ENCODE data around the gene YBX2.
"Not testable (repeated sequence)": the region's sequence is repeated elsewhere in the genome, so short reads cannot be mapped to it uniquely, and the experiment has no call there.

The YBX2 gene

GRCh38 chr17:7258731-7259554 lies 35.5 kb downstream of the YBX2 start:
- Histone ChIP-seq H3K9ac (ENCODE audit: low read depth, low read length) (no peak overlapping the region), H3K9me3 (ENCODE audit: control insufficient read depth, insufficient read depth, low read length) (no peaks in the 10 kb centered on the region), H3K4me1 (ENCODE audit: insufficient read depth, low read length) (peaks cover 3% of the 10 kb centered on the region; the same call in 1 of the 2 replicates), H3K36me3 (ENCODE audit: insufficient read depth, low read length) (peaks cover 23% of the 10 kb centered on the region)

- Histone ChIP-seq H3K9me3 (ENCODE audit: control insufficient read depth, insufficient read depth, low read length) (no peaks in the 10 kb centered on the region), H3K4me1 (ENCODE audit: insufficient read depth, low read length) (no peaks in the 10 kb centered on the region), H3K36me3 (ENCODE audit: insufficient read depth, low read length) (peaks cover 23% of the 10 kb centered on the region), H3K9ac (ENCODE audit: low read depth, low read length) (no peak overlapping the region)
Observed at GRCh38 chr17:7256766-7257456, 37.5 kb downstream of the YBX2 start.

DNA sequence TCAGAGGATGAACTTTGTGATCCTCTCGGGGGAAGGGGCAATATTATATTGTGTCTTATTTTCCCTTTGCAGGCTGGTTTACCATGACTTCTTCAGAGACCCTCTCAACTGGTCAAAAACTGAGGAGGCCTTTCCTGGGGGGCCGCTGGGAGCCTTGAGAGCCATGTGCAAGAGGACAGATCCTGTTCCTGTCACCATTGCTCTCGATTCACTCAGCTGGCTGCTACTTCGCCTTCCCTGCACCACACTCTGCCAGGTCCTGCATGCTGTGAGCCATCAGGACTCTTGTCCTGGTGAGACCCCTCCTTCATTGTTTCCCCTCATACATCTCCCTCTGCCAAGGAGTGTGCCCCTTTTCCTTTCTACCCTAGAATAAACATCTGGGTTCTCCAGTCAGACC lies 39.9 kb downstream of the YBX2 start:
- Histone ChIP-seq H3K9ac (ENCODE audit: low read depth, low read length) (no peak overlapping the region), H3K36me3 (ENCODE audit: insufficient read depth, low read length) (peaks cover 23% of the 10 kb centered on the region), H3K9me3 (ENCODE audit: control insufficient read depth, insufficient read depth, low read length) (no peaks in the 10 kb centered on the region), H3K4me1 (ENCODE audit: insufficient read depth, low read length) (no peaks in the 10 kb centered on the region)

- H3K9ac ChIP-seq (ENCODE audit: low read depth, low read length), result peak overlapping the region; percentile 99
- H3K9me3 ChIP-seq (ENCODE audit: control insufficient read depth, insufficient read depth, low read length), result no peaks in the 10 kb centered on the region
- peaks cover 16% of the 10 kb centered on the region for H3K36me3 ChIP-seq (ENCODE audit: insufficient read depth, low read length)
- H3K4me1 ChIP-seq (ENCODE audit: insufficient read depth, low read length), result no peaks in the 10 kb centered on the region
Observed at GRCh38 chr17:7253082-7253481, 41.4 kb downstream of the YBX2 start.

DNA sequence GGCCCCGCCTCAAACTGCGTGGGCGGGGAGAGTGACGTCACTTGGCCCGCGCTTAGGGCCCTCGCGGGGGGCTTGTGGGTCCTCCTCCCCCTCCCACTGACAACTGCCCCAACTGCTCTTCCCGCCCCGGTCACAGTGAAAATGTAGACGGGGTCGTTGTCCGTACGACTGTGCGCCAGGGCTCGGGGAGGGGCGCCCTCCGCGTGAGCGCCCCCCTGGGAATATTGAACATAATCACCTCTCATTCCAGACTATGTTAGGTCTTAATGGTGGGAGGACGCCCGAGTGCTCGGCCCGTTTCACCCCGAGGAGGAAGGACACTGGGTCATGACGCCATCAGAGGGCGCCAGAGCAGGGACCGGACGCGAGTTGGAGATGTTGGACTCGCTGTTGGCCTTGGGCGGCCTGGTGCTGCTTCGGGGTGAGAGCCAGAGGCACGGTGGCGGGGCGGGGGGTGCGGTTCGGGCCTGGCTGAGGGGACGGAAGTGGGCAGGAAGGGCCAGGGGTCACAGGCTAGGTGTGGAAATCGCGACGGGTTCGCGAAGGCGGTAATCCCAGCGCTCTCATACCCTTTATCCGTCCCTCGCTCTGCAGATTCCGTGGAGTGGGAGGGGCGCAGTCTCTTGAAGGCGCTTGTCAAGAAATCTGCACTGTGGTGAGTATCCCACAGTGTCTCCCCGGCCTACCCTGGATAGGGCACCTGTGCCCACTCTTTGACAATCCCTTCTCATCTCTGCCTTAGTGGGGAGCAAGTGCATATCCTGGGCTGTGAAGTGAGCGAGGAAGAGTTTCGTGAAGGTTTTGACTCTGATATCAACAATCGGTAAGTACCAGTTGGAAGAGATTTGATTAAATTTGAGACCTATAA lies 42.0 kb downstream of the YBX2 start, which contains the start of gene ELP5:
Gene ELP5, plus strand, starts transcription at position 40 of the 868 bp plus-strand sequence. Its CDS starts 336 bp downstream, at position 376.
- H3K9ac ChIP-seq (ENCODE audit: low read depth, low read length), result peak within 1 kb of the TSS; percentile 99
- H3K9me3 ChIP-seq (ENCODE audit: control insufficient read depth, insufficient read depth, low read length), result no peaks in the 10 kb centered on the region
- H3K4me1 ChIP-seq (ENCODE audit: insufficient read depth, low read length), result no peaks in the 10 kb centered on the region
- peaks cover 14% of the 10 kb centered on the region for H3K36me3 ChIP-seq (ENCODE audit: insufficient read depth, low read length)

DNA sequence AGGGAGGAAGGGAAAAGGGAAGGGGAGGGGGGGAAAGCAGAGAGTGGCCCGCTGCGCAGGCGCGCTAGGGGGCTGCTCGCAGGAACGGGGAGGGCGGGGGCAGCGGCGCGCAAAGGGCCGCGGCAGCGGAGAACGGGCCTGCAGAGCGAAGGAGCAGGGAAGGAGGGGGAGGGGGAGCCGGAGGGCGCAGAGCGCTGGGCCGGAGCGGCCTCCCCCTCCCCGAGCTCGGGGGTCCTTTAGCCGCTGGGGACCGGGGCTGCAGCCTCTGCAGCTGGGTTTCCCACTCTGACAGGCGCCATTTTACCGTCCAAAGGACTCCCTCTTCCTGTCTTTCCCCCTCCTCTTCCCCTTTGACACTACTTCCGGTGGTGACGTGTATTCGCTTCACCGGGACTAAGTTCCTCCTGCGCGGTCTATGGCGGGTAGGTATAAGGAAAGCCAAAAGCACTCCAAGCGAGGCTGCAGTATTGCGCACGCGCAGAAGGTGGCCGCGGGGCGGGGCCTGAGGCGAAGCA lies 42.7 kb downstream of the YBX2 start, which contains the start of gene CTDNEP1:
Gene CTDNEP1, minus strand, starts transcription at position 74 of the 515 bp plus-strand sequence. CDS start 438 bp downstream, outside the sequence.
- peaks cover 10% of the 10 kb centered on the region for H3K36me3 ChIP-seq (ENCODE audit: insufficient read depth, low read length)
- H3K4me1 ChIP-seq (ENCODE audit: insufficient read depth, low read length), result no peaks in the 10 kb centered on the region
- no peaks in the 10 kb centered on the region for H3K9me3 ChIP-seq (ENCODE audit: control insufficient read depth, insufficient read depth, low read length)
- peak within 1 kb of the TSS; percentile 99 for H3K9ac ChIP-seq (ENCODE audit: low read depth, low read length)

DNA sequence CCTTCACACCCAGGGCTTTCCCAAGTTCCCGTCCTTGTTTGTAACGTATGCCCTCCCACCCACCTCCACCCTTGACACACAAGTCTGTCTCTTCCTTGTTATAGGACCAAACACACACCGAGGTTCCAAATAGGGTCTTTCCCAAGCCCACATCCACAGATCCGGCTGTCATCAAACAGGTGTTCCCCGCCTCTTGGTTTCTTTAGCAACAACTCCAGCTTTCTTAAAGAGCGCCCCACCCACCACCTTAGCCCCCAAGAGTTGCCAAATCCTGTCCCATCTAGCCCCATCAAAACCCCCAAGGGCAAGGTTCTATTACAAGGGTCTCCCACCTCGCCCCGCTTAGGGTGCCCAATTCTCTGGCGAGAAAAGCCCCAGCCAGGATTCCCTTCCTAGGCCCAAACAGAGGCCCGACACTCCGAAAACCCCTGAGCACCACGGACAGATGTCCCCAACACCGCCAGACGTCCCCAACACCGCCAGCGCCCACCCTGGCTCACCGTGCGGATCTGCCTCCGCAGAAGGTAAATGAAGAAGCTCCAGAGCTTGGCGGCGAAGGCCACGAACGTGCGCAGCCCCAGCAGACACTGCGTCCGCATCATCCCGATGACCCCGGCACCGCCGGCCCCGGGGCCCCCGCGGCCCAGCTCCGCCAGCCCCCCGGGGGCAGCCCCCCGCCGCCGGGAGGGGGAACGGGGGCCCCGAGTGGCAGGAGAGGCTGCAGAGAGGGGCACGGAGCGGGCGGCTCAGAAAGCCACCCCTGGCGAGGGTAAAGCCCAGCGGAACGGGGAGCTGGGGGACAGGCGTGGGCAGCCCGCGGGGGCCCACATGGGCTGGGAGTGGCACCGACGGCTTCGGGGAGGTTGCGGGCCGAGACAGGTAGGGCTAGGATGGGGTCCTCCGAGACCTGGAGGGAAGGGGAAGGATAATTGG lies 43.5 kb downstream of the YBX2 start:
- Histone ChIP-seq H3K9ac (ENCODE audit: low read depth, low read length) (peak overlapping the region; percentile 99), H3K36me3 (ENCODE audit: insufficient read depth, low read length) (peaks cover 10% of the 10 kb centered on the region), H3K4me1 (ENCODE audit: insufficient read depth, low read length) (no peaks in the 10 kb centered on the region), H3K9me3 (ENCODE audit: control insufficient read depth, insufficient read depth, low read length) (no peaks in the 10 kb centered on the region)

DNA sequence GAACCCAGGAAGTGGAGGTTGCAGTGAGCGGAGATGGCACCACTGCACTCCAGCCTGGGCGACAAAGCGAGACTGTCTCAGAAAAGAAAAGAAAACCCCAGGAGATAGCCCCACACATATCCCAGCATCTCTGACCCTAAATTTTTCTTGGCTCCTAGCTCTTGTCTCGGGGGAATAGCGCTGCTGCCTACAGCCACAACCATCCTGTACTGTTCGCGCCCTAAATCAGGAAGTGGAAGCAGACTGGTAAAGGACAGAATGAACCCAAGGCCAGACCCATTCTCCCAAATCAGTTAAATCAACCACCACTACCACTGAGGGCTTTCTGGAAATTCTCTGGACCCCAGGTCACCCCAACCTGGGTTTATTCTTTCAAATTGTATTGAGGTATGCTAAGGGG lies 44.6 kb downstream of the YBX2 start:
- Histone ChIP-seq H3K9me3 (ENCODE audit: control insufficient read depth, insufficient read depth, low read length) (no peaks in the 10 kb centered on the region), H3K9ac (ENCODE audit: low read depth, low read length) (peak overlapping the region; percentile 99; the same call in 1 of the 2 replicates), H3K36me3 (ENCODE audit: insufficient read depth, low read length) (peaks cover 8% of the 10 kb centered on the region), H3K4me1 (ENCODE audit: insufficient read depth, low read length) (no peaks in the 10 kb centered on the region)

- Histone ChIP-seq H3K4me1 (ENCODE audit: insufficient read depth, low read length) (no peaks in the 10 kb centered on the region), H3K9ac (ENCODE audit: low read depth, low read length) (no peak overlapping the region), H3K36me3 (ENCODE audit: insufficient read depth, low read length) (peaks cover 3% of the 10 kb centered on the region; the same call in 1 of the 2 replicates), H3K9me3 (ENCODE audit: control insufficient read depth, insufficient read depth, low read length) (no peaks in the 10 kb centered on the region)
Observed at GRCh38 chr17:7249214-7249613, 45.2 kb downstream of the YBX2 start.

DNA sequence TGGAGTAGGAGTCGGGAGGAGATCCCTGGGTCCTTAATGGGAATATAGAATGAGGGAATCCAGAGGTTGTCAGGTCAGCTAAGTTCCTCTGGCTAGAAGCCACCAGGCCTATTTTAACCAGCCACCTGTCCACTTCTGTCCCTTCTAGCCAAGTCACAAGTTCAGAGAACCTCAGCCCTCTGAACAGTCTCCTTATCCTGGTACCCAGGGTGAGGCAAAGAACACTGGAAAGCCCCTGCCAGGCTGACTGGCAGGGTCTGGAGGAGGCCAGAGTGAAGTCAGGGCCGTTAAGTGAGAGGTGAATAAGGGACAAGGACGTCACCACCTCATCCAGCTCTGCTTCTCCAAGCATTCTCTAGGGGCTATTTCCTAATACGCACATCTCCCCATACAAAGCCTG lies 45.6 kb downstream of the YBX2 start:
- Histone ChIP-seq H3K36me3 (ENCODE audit: insufficient read depth, low read length) (no peaks in the 10 kb centered on the region), H3K9me3 (ENCODE audit: control insufficient read depth, insufficient read depth, low read length) (no peaks in the 10 kb centered on the region), H3K9ac (ENCODE audit: low read depth, low read length) (no peak overlapping the region), H3K4me1 (ENCODE audit: insufficient read depth, low read length) (no peaks in the 10 kb centered on the region)

GRCh38 chr17:7246779-7247178 lies 47.7 kb downstream of the YBX2 start:
- Histone ChIP-seq H3K9ac (ENCODE audit: low read depth, low read length) (no peak overlapping the region), H3K4me1 (ENCODE audit: insufficient read depth, low read length) (no peaks in the 10 kb centered on the region), H3K36me3 (ENCODE audit: insufficient read depth, low read length) (no peaks in the 10 kb centered on the region), H3K9me3 (ENCODE audit: control insufficient read depth, insufficient read depth, low read length) (no peaks in the 10 kb centered on the region)

DNA sequence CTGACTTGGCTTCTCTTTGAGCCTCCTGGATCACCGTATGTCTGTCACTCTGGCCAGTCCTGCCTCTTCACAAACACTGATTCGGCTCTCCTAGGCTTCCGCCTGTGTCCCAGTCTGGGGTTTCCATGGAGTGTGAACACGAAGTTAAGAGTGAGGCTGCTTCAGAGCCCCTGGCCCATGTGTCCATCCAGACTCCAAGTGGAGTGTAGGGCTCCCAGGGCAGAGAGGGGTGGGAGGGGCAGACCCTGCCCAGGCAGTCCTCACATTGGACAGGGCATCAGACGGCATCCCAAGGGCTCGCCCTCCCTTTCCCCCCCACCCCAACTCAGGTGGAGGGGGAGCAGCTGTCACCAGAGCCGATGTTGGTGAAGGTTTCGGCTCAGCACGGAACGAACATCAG lies 50.6 kb downstream of the YBX2 start:
- peaks cover 13% of the 10 kb centered on the region for H3K4me1 ChIP-seq (ENCODE audit: insufficient read depth, low read length)
- H3K9me3 ChIP-seq (ENCODE audit: control insufficient read depth, insufficient read depth, low read length); H3K36me3 ChIP-seq (ENCODE audit: insufficient read depth, low read length); H3K9ac ChIP-seq (ENCODE audit: low read depth, low read length): not testable (repeated sequence)

DNA sequence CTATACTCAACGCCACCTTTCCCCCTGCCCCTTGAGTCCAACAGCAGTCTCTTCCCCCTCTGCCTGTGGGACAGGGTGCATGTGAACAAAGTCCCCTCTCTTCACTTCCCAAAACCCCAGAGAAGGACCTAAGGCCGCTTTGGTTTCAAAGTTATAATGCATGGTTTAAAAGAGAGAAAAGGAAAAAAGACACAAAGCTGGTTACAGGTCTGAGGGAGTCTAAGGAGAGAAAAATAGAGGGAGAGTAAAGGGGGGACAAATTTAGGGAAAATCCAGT lies 51.0 kb downstream of the YBX2 start:
- Histone ChIP-seq H3K36me3 (ENCODE audit: insufficient read depth, low read length) (no peaks in the 10 kb centered on the region), H3K4me1 (ENCODE audit: insufficient read depth, low read length) (peaks cover 13% of the 10 kb centered on the region), H3K9ac (ENCODE audit: low read depth, low read length) (peak overlapping the region; percentile 92)

More for the DNA sequence above, 51.0 kb downstream of the YBX2 start:
- H3K9me3 ChIP-seq (ENCODE audit: control insufficient read depth, insufficient read depth, low read length), result no peaks in the 10 kb centered on the region

All from ES-I3 (cell line).